DOHH2 (cell line): ENCODE data around the gene HSPB1.

Source experiments
- CTCF ChIP-seq: fragments of 200-600 bp; sonication (generic); IDR thresholded peaks from one replicate; pipeline ENCODE4 v1.5.1; 2014; ENCODE audit warnings: antibody characterized with exemption, mild to moderate bottlenecking, low read depth, low read length; ENCODE audit not compliant: poor library complexity, severe bottlenecking
- EZH2phosphoT487 ChIP-seq: fragments of 200-600 bp; sonication (generic); IDR thresholded peaks from 2 replicates; pipeline ENCODE4 v1.6.1; 2017; ENCODE audit warnings: borderline replicate concordance, mild to moderate bottlenecking, antibody characterized with exemption, low read length, moderate library complexity, mixed read lengths

GRCh38 chr7:76257973-76258372, 44.5 kb upstream of the HSPB1 start:
- TF ChIP-seq CTCF (no peak), EZH2phosphoT487 (no peak)
